GM21360 (cell line): ENCODE measurements around the gene MTPN.

Experiments
- ATAC-seq: cut with Tn5 transposase; IDR thresholded peaks from one replicate; pipeline ENCODE4 v1.9.1; 2021; ENCODE audit warnings: mild to moderate bottlenecking, moderate library complexity; ENCODE audit not compliant: unreplicated experiment

Gene MTPN

DNA sequence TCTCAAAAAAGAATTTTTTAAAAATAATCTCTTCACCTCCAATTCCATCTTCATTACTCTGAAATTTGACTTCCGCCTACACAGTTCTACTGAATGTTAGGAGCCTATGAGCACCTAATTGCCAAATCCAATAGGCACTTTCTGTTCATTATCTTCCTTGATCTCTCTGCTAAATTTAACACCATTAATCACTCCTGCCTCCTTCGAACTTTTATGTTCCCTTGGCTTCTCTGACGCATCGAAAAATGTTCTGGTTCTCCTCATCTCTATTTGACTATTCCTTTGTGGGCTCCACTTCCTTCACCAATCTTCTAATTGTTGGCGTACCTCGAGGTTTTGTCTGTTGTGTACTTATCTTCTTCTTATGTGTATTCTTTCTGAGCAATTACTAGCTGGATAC is 87.3 kb downstream of the MTPN start:
- no peak for ATAC-seq

GRCh38 chr7:135888740-135889139 is 88.4 kb downstream of the MTPN start:
- no peak for ATAC-seq

- no peak for ATAC-seq
These were observed 90.6 kb downstream of the MTPN start for GRCh38 chr7:135886345-135887132.

GRCh38 chr7:135884495-135885232 is 92.5 kb downstream of the MTPN start:
- no peak for ATAC-seq

DNA sequence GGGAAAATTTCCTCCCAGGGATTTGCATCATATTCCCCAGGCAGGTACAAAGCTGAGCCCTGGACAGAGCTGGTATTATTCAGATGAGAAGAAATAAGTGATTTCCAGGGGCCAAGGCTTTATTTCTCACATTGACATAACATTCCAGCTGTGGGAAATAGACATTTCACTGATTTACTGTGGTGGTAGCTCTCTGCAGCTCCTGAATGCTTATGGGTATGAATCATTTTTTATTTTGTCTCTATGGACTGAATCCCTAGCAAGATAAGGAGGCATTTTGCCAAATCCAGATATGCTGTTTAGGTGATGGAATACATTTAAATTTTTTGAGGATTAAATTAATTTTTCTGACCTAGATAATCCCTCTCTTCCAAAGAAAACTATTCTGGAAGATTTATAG is 97.9 kb downstream of the MTPN start:
- ATAC-seq: no peak

GRCh38 chr7:135878284-135878683 is 98.9 kb downstream of the MTPN start:
- ATAC-seq: no peak

- ATAC-seq: peak; percentile 68
These were observed 99.4 kb downstream of the MTPN start for GRCh38 chr7:135877805-135878204.
